ENCODE measurements around the gene MAP1LC3A.

DNA sequence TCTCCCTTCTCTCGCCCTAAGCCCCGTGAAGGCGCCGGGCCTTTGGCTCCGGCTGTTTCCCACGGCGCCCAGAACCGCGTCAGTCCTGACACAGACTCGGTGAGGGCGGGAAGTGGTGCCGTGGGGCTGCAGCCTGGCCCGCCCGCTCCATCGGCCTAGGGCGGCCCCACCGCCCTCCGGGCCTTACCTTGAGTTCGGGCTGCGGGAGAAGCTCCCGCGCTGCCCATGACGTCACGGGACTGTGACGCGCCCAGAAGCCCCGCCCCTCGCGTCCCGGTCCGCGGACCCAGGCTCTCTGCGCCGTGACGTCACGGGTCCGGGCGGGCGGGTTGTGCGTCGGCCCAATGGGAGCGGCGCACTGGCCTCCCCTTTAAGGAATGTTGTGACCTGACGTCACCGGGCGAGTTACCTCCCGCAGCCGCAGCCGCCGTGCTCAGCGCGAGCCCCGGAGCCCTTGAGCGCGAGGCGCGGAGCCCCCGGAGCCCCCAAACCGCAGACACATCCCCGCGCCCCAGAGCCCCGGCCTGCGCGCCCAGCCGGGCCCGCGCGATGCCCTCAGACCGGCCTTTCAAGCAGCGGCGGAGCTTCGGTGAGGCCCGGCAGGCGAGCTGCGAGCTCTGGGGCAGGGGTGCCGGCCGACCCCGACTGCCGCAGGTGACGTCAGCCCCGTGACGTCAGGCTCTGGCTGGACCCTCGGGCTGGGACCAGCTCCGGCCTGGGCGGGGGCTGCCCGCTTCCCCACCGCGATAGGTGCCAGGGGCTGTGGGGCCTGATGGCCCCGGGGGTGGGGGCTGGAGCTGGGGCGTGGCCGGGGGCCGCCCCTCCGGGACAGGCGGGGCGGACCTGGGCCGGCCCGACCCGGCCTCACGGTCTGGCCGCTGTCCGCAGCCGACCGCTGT is at the start of gene MAP1LC3A:
- TF ChIP-seq, protein P1, sequence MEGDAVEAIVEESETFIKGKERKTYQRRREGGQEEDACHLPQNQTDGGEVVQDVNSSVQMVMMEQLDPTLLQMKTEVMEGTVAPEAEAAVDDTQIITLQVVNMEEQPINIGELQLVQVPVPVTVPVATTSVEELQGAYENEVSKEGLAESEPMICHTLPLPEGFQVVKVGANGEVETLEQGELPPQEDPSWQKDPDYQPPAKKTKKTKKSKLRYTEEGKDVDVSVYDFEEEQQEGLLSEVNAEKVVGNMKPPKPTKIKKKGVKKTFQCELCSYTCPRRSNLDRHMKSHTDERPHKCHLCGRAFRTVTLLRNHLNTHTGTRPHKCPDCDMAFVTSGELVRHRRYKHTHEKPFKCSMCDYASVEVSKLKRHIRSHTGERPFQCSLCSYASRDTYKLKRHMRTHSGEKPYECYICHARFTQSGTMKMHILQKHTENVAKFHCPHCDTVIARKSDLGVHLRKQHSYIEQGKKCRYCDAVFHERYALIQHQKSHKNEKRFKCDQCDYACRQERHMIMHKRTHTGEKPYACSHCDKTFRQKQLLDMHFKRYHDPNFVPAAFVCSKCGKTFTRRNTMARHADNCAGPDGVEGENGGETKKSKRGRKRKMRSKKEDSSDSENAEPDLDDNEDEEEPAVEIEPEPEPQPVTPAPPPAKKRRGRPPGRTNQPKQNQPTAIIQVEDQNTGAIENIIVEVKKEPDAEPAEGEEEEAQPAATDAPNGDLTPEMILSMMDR (conservative IDR thresholded peaks at IDR 0.05): no peak
- TF ChIP-seq EZH2 (IDR thresholded peaks at IDR 0.05; ENCODE audit: low read depth): no peak

All from PC-9 (cell line).